ENCODE results near the gene ZNF385B.

ZNF385B gene

DNA sequence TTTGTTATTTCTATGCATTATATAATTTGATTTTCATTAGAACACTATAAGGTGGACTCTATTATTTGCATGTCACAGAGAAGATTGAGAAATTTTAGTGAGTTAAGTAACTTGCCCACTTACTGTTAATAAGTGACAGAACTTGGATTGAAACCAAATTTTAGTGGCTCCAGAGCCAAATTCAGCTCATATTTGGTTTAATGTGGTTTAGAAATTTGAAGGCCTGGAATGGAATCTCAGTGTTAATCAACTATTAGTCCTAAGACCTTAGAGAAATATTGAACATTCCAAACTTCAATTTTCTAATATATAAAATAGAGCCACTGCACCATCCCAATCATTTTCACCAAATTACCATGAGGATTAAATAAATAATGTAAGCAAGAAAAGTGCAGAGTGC, 281.6 kb downstream of the ZNF385B start:
- TF ChIP-seq, protein P1, sequence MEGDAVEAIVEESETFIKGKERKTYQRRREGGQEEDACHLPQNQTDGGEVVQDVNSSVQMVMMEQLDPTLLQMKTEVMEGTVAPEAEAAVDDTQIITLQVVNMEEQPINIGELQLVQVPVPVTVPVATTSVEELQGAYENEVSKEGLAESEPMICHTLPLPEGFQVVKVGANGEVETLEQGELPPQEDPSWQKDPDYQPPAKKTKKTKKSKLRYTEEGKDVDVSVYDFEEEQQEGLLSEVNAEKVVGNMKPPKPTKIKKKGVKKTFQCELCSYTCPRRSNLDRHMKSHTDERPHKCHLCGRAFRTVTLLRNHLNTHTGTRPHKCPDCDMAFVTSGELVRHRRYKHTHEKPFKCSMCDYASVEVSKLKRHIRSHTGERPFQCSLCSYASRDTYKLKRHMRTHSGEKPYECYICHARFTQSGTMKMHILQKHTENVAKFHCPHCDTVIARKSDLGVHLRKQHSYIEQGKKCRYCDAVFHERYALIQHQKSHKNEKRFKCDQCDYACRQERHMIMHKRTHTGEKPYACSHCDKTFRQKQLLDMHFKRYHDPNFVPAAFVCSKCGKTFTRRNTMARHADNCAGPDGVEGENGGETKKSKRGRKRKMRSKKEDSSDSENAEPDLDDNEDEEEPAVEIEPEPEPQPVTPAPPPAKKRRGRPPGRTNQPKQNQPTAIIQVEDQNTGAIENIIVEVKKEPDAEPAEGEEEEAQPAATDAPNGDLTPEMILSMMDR (IDR thresholded peaks at IDR 0.05; ENCODE audit: low read depth, low read length) = no peak
- no peak for DNase-seq (ENCODE audit: extremely low read depth, low read depth)

DNA sequence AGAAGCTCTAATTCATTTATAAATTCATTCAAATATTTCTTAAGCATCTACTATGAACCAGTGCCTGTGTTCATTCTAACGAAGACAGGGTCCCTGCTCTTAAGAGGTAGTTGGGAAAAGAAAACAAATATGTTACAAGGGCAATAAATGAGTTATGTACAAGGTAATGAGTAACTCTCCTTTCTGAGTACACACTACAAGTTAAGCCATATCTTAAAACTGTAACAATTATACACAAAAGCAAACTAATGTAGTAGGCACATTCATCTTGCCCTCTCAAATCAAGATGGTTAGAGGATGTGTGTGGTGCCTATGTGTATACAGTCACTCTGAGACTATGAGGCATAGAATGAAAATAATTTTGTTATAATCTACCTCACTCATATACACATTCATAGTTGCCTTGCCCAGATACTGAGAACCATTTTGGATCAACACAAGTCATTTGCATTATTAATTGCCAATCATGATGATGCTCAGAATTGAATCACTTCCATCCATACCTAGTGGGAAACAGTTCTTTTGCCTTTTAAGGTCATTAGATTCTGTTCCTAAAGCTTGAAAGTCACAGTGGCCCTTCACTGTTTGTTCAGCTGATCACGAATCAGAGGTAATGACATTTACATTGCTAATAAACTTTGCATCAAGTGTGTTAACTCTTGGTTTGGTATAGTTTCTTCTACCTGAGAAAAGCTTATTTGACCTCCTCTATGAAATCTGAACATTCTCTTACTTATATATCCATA, 283.1 kb downstream of the ZNF385B start:
- TF ChIP-seq, protein P1 (IDR thresholded peaks at IDR 0.05; ENCODE audit: low read depth, low read length) = no peak
- DNase-seq (ENCODE audit: extremely low read depth, low read depth) = no peak

DNA sequence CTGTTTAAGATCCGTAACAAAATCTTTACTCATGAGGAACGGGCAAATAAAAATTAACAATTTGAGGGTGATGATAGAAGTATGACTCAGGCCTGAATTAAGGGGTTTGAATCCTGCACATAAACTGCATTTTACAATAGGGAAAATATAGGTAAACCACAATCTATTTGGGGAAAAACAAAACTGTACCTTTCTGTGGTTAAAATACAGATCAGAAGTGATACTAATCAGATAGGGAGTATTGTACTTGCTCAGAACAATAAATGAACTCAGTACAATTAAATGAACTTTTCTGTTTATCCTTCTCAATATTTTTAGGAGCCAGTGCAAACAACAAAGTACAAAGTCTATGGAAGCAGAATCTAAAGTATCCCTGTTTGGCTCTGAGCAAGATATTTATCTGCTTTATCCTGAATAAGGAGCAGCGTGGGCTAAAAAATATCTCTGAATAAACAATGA, 287.3 kb downstream of the ZNF385B start:
- TF ChIP-seq, protein P1 (IDR thresholded peaks at IDR 0.05; ENCODE audit: low read depth, low read length) = no peak
- DNase-seq (ENCODE audit: extremely low read depth, low read depth) = no peak

- TF ChIP-seq, protein P1 (IDR thresholded peaks at IDR 0.05; ENCODE audit: low read depth, low read length) = no peak
- DNase-seq (ENCODE audit: extremely low read depth, low read depth) = no peak
Observed at GRCh38 chr2:179572544-179572943, 288.9 kb downstream of the ZNF385B start.

GRCh38 chr2:179571721-179572120, 289.7 kb downstream of the ZNF385B start:
- no peak for DNase-seq (ENCODE audit: extremely low read depth, low read depth)
- TF ChIP-seq, protein P1 (IDR thresholded peaks at IDR 0.05; ENCODE audit: low read depth, low read length) = no peak

DNA sequence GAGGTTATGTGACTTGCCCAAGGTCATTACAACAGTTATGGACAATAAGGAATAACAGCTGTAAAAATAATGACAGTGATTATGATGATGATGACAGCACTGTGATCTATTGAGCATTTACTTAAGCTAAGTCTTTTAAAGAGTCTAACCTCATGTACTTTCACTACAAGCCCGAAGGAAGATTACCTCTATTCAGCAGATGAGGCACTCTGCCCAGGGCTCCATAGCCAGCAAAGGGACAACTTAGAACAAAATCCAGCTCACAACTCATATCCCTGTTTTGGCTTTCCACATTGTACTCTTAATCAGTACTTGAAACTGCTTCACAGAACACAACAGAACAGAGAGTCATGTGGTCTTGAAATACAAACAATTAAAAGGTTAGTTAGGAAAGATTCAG, 290.2 kb downstream of the ZNF385B start:
- no peak for DNase-seq (ENCODE audit: extremely low read depth, low read depth)
- TF ChIP-seq, protein P1 (IDR thresholded peaks at IDR 0.05; ENCODE audit: low read depth, low read length) = no peak

DNA sequence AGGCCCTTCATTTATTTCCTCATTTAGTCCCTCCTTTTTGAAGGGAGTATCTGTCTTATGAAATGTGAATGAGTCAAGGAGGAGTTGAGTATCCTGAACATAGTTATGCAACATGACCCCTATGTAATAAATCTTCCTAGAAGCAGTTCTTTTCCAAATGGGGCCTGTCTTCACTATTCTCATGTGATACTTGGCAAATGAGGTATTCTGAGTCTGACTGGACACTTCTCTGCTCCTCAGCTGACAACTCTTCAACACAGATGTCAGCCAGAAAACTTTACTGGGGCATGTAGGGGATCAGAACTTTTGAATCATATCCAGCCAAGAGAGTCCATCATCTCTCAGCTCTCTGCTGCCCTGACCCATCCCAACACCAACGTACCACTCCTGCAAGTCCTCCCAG, 291.6 kb downstream of the ZNF385B start:
- no peak for DNase-seq (ENCODE audit: extremely low read depth, low read depth)
- TF ChIP-seq, protein P1 (IDR thresholded peaks at IDR 0.05; ENCODE audit: low read depth, low read length) = no peak
